ENCODE measurements around the gene YAP1.

GRCh38 chr11:102234779-102235439, 124.7 kb downstream of the YAP1 start:
- TF ChIP-seq, protein P1, sequence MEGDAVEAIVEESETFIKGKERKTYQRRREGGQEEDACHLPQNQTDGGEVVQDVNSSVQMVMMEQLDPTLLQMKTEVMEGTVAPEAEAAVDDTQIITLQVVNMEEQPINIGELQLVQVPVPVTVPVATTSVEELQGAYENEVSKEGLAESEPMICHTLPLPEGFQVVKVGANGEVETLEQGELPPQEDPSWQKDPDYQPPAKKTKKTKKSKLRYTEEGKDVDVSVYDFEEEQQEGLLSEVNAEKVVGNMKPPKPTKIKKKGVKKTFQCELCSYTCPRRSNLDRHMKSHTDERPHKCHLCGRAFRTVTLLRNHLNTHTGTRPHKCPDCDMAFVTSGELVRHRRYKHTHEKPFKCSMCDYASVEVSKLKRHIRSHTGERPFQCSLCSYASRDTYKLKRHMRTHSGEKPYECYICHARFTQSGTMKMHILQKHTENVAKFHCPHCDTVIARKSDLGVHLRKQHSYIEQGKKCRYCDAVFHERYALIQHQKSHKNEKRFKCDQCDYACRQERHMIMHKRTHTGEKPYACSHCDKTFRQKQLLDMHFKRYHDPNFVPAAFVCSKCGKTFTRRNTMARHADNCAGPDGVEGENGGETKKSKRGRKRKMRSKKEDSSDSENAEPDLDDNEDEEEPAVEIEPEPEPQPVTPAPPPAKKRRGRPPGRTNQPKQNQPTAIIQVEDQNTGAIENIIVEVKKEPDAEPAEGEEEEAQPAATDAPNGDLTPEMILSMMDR (IDR thresholded peaks at IDR 0.05) = no peak
- no peak for TF ChIP-seq POLR2A (IDR thresholded peaks at IDR 0.05)
